HG02943 (cell line): ENCODE measurements around the gene PIAS1.
"Not testable (repeated sequence)": the region's sequence is repeated elsewhere in the genome, so short reads cannot be mapped to it uniquely, and the experiment has no call there.

ENCODE experiments used
- ATAC-seq: cut with Tn5 transposase; IDR thresholded peaks from one replicate; pipeline ENCODE4 v1.9.1; 2021; ENCODE audit warnings: mild to moderate bottlenecking, low read depth, moderate library complexity; ENCODE audit not compliant: unreplicated experiment

Gene PIAS1

DNA sequence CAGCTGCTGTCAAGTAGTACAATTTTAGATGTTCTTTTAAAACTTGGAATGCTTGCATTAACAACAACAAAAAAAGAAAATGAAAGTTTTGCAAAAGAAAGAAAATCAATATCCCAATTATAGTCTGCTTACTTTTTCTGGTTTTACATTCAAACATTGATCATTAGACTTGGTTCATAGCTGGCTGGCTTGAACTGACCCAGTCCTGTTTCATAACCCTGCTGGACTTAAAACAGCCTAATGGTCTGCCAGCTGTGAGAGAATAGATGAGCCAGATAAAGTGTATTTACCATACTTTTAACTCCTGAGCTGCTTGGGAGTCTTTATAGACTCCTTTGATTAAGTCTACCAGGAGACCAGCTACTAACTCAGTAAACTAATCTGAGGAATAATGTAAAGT lies 59.2 kb downstream of the PIAS1 start:
- no peak for ATAC-seq

- no peak for ATAC-seq
Observed at GRCh38 chr15:68113751-68114150, 59.6 kb downstream of the PIAS1 start.

DNA sequence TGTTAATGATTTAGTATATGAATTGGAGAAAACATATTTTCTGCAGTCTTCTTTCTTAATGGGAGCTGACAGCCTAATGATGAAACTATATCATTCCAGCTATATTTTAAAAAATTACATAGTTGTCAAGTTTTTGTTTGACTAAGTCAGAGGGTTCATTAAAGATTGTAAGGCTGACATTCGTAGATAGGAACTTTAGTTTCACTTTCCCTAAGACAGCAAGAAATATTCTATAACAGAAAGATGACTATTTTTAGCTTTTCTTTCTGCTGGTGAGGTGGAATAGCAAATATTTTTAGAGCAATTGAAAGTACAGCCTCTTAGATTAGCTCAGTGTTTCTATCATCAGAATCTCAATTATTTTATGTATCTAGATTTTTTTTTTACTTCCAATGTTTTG lies 60.2 kb downstream of the PIAS1 start:
- ATAC-seq: no peak

- no peak for ATAC-seq
Observed at GRCh38 chr15:68114840-68115239, 60.7 kb downstream of the PIAS1 start.

GRCh38 chr15:68124700-68125099 lies 70.6 kb downstream of the PIAS1 start:
- no peak for ATAC-seq

- ATAC-seq: no peak
Observed at GRCh38 chr15:68126396-68126795, 72.3 kb downstream of the PIAS1 start.

DNA sequence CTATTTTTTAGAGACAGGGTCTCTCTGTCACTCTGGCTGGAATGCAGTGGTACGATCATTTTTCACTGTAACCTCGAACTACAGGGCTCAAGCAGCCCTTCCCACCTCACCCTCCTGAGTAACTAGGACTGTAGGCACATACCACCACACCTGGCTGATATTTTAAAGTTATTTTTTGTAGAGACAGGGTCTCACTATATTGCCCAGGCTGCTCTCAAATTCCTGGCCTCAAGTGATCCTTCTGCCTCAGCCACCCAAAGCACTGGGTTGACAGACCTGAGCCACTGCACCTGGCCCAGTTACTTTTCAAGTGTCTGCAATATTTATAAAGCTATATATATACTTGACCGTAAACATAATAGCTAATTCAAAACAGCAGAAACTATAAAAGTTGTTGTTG lies 75.0 kb downstream of the PIAS1 start:
- no peak for ATAC-seq

- no peak for ATAC-seq
Observed at GRCh38 chr15:68130851-68131250, 76.7 kb downstream of the PIAS1 start.

- ATAC-seq: no peak
Observed at GRCh38 chr15:68137096-68137495, 83.0 kb downstream of the PIAS1 start.

DNA sequence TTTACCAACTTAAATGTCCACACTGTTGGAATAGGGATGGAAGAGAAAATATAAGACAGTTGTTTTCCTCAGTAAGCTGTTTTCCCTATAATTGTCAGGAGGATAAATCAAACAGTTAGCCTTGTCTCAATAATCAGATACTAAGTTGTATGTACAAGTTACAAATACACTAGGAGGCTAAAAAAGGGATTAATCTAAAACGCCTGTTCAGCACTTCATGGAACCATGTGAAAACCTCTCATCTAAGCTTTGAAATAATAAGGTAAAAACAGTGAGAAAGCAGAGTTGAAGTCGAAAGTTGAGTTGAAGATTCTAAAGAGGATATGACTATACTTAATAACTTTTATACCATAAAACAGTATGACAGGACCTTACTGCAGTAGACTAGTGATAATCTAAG lies 89.0 kb downstream of the PIAS1 start:
- no peak for ATAC-seq

DNA sequence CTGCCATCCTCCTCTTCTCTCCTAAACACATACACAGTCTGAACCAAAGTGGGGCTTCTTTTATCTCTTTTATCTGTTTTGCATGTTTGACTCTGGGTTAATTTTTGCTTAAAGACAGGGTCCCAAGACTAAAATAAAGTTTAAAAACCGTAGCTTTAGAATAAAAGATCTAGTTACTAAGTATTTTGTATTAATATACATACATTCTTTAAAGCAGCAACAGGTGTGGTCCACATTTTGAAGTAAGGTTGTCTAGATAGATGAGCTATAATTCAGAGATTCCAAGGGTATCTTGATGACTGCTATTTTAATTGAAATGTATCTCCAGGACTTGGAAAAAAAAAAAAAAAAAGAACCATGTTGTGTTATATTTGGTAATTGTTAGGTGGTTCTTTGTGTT lies 89.7 kb downstream of the PIAS1 start:
- no peak for ATAC-seq

- no peak for ATAC-seq
Observed at GRCh38 chr15:68145706-68146105, 91.6 kb downstream of the PIAS1 start.

- ATAC-seq: no peak
Observed at GRCh38 chr15:68148039-68148438, 93.9 kb downstream of the PIAS1 start.

- ATAC-seq: no peak
Observed at GRCh38 chr15:68149059-68149458, 94.9 kb downstream of the PIAS1 start.

GRCh38 chr15:68150187-68150586 lies 96.1 kb downstream of the PIAS1 start:
- ATAC-seq: no peak

GRCh38 chr15:68151277-68151676 lies 97.2 kb downstream of the PIAS1 start:
- ATAC-seq: no peak

DNA sequence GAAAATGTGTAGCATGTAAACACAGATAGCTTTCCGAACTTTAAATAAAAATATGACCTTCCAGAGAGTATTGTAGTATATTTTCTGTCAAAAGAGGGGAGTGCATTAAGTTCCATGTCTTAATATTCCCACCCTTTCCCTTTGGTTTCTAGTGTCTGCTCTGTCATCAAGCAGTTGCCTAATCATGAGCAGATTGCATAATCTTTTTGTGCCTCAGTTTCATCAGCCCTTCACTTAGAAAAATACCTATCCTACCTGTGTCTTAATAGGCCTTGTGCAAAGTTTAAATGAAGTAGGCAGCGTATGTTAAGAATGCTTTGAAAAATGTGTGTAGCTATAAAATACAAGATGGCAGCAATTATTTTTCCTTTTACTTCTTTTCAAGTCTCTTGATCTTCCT lies 98.2 kb downstream of the PIAS1 start:
- ATAC-seq: no peak

DNA sequence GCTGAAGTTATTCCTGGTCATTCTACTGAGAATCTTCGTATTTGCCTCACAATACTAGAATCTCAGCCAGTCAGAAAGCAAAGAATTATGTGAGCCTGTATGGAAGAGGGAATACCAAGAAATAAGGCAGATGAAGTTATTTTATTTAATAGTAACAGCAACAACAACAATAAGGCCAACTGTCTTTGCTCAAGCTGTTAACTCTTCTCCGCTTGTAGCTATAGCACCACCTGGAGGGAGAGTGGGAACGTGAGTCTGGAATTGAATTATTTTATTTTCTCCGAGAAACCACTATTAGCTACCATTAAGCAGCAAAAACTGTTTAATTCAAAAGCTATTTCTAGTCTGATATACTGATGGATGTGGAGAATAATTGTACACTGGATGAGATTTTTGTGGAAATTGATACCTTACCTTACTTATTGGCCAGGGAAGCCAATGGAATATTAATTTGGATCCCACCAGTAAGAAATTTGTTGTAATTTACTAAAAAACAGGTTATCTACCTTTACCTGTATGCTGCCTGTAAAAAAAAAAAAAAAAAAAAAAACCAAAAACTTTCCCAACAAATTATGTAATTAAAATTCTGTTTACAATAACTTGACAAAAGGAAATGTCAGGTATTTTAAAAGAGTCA lies 100.9 kb downstream of the PIAS1 start:
- ATAC-seq: no peak

DNA sequence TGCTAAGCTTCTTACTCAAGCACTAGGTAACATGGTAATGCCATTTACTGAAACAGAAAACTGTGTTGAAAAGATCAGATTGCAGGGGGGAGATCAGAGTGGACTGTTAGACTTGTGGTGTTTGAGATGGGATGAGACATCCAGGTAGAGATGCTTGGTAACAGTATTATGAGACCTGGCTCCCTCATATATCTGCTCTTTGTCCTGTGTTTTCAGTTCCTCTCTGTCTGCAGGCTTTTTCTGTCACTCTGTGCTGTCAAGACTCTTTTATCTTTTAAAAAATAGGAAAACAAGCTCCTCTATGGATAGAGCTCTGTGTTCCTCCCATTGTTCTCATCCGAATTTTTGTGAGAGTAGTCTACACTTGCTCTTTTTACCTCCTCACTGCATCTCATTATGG lies 103.0 kb downstream of the PIAS1 start:
- ATAC-seq: no peak

- ATAC-seq: no peak
Observed at GRCh38 chr15:68158046-68158628, 104.0 kb downstream of the PIAS1 start.

DNA sequence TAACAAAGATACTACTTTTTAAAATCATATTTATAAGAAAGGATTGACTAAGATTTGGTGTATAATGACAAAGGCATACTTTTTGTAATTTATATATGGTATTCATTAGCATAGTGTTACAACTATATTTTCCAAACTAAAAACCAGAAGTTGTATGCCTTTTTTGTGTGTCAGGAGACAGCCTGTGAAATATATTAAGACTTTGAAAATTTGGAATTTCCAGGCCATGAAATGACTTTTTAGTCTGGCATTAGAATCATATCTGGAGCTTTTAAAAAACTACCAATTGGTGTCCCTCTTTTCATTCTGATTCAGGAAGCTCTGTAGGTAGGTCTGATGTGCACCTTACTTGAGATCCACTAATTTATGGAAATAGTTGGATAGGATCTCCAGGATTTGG lies 109.1 kb downstream of the PIAS1 start:
- no peak for ATAC-seq

GRCh38 chr15:68166847-68167246 lies 112.7 kb downstream of the PIAS1 start:
- ATAC-seq: no peak

- ATAC-seq: not testable (repeated sequence)
Observed at GRCh38 chr15:68172037-68172436, 117.9 kb downstream of the PIAS1 start.
